HG03045 (cell line): ENCODE data around the gene TMPRSS4.

Source experiments
- ATAC-seq: cut with Tn5 transposase; IDR thresholded peaks from one replicate; pipeline ENCODE4 v1.9.1; 2021; ENCODE audit warnings: mild to moderate bottlenecking, moderate library complexity; ENCODE audit not compliant: unreplicated experiment

The TMPRSS4 gene

GRCh38 chr11:118074785-118075184 is 2.1 kb upstream of the TMPRSS4 start:
- ATAC-seq: no peak

- no peak for ATAC-seq
These were observed 2.1 kb downstream of the TMPRSS4 start for GRCh38 chr11:118078911-118079411.

- no peak for ATAC-seq
These were observed 2.6 kb downstream of the TMPRSS4 start for GRCh38 chr11:118079491-118079890.

GRCh38 chr11:118080296-118080695 is 3.4 kb downstream of the TMPRSS4 start:
- ATAC-seq: no peak

- ATAC-seq: no peak
These were observed 4.5 kb downstream of the TMPRSS4 start for GRCh38 chr11:118081241-118081958.

GRCh38 chr11:118082880-118083552 is 6.1 kb downstream of the TMPRSS4 start:
- no peak for ATAC-seq

- ATAC-seq: no peak
These were observed 7.4 kb downstream of the TMPRSS4 start for GRCh38 chr11:118084247-118084646.

- no peak for ATAC-seq
These were observed 7.8 kb downstream of the TMPRSS4 start for GRCh38 chr11:118084656-118085055.

- no peak for ATAC-seq
These were observed 10.3 kb downstream of the TMPRSS4 start, which contains the start of gene SMIM35 for GRCh38 chr11:118086913-118087768. Gene SMIM35, minus strand, starts transcription at chr11:118086963. Its CDS starts 206 bp downstream, at chr11:118086757.

GRCh38 chr11:118087931-118088330 is 11.1 kb downstream of the TMPRSS4 start:
- no peak for ATAC-seq

- no peak for ATAC-seq
These were observed 11.7 kb downstream of the TMPRSS4 start for GRCh38 chr11:118088531-118088930.

- ATAC-seq: no peak
These were observed 13.8 kb downstream of the TMPRSS4 start for GRCh38 chr11:118090545-118091162.

- ATAC-seq: no peak
These were observed 14.8 kb downstream of the TMPRSS4 start for GRCh38 chr11:118091690-118092089.

- no peak for ATAC-seq
These were observed 16.2 kb downstream of the TMPRSS4 start for GRCh38 chr11:118092907-118093571.

GRCh38 chr11:118095493-118095892 is 18.6 kb downstream of the TMPRSS4 start:
- no peak for ATAC-seq

GRCh38 chr11:118095967-118096367 is 19.1 kb downstream of the TMPRSS4 start:
- no peak for ATAC-seq

- ATAC-seq: no peak
These were observed 22.3 kb downstream of the TMPRSS4 start for GRCh38 chr11:118098996-118099837.

GRCh38 chr11:118099838-118100556 is 23.1 kb downstream of the TMPRSS4 start:
- ATAC-seq: no peak
